Keratinocyte (primary cell): ENCODE results near the gene EHBP1. TPM values are rescaled to one million over a fixed set of nuclear protein-coding genes. Genes with fewer than 3 reads are reported as not detected.
A peak's percentile ranks its signal among the peaks of the same experiment; 100 is the strongest.

Experiments
- DNase-seq: peaks from one replicate; pipeline ENCODE4 v3.0.0-alpha.2; 2011; ENCODE audit warnings: low read depth, missing footprints, low spot score
- FAIRE-seq: peaks from 2 replicates; lab custom pipeline; 2011; peaks lifted over from hg19 to GRCh38; lab: Jason Lieb, UNC
- H2AFZ ChIP-seq: 2 replicates; pipeline ENCODE4 v1.6.0; 2012; ENCODE audit warnings: low read length, control low read depth, inconsistent platforms; ENCODE audit not compliant: control insufficient read depth
- H3K27ac ChIP-seq: 2 replicates; pipeline ENCODE4 v1.5.1; 2011; ENCODE audit warnings: low read length; ENCODE audit not compliant: control insufficient read depth, insufficient read depth
- H3K27me3 ChIP-seq: 3 replicates; pipeline ENCODE4 v1.6.0; 2011; ENCODE audit warnings: low read length; ENCODE audit not compliant: control insufficient read depth, insufficient read depth; ENCODE audit errors: extremely low read depth
- H3K36me3 ChIP-seq, 2 experiments: 2 replicates in 1 of 2; 3 replicates in 1 of 2; pipeline ENCODE4 v1.5.1; 2011; ENCODE audit warnings: low read length in 2 of 2, mild to moderate bottlenecking in 1 of 2; ENCODE audit not compliant: control insufficient read depth in 2 of 2, insufficient read depth in 2 of 2; ENCODE audit errors: extremely low read depth in 1 of 2
- H3K4me1 ChIP-seq: 3 replicates; pipeline ENCODE4 v1.5.1; 2011; ENCODE audit warnings: low read length; ENCODE audit not compliant: control insufficient read depth, insufficient read depth; ENCODE audit errors: extremely low read depth
- H3K4me2 ChIP-seq: 3 replicates; pipeline ENCODE4 v1.6.0; 2011; ENCODE audit warnings: low read depth, low read length; ENCODE audit not compliant: control insufficient read depth, insufficient read depth; ENCODE audit errors: extremely low read depth
- H3K4me3 ChIP-seq, 3 experiments: fragments of 200-600 bp in 1 of 3; sonication (generic) in 1 of 3; 2 replicates in 2 of 3; 3 replicates in 1 of 3; pipeline ENCODE4 v1.5.1; 2011 to 2016; ENCODE audit warnings: low read length in 3 of 3, mild to moderate bottlenecking in 3 of 3, control low read depth in 2 of 3, inconsistent platforms in 1 of 3, low read depth in 1 of 3, mixed read lengths in 1 of 3, mixed run types in 1 of 3, moderate library complexity in 1 of 3; ENCODE audit not compliant: control insufficient read depth in 2 of 3, insufficient read depth in 2 of 3; ENCODE audit errors: extremely low read depth in 1 of 3
- H3K79me2 ChIP-seq: 2 replicates; pipeline ENCODE4 v1.6.0; 2012; ENCODE audit warnings: low read length; ENCODE audit not compliant: control insufficient read depth, insufficient read depth
- H3K9ac ChIP-seq: 3 replicates; pipeline ENCODE4 v1.6.0; 2011; ENCODE audit warnings: low read length; ENCODE audit not compliant: control insufficient read depth, insufficient read depth; ENCODE audit errors: extremely low read depth
- H3K9me1 ChIP-seq: 3 replicates; pipeline ENCODE4 v1.6.0; 2011; ENCODE audit warnings: low read length; ENCODE audit not compliant: control insufficient read depth, insufficient read depth; ENCODE audit errors: extremely low read depth
- H3K9me3 ChIP-seq: 2 replicates; pipeline ENCODE4 v1.5.1; 2012; ENCODE audit warnings: low read depth, low read length; ENCODE audit not compliant: control insufficient read depth
- H4K20me1 ChIP-seq: 3 replicates; pipeline ENCODE4 v1.6.0; 2011; ENCODE audit warnings: low read length; ENCODE audit not compliant: control insufficient read depth, insufficient read depth; ENCODE audit errors: extremely low read depth
- CTCF ChIP-seq, 3 experiments: IDR thresholded peaks in 1 of 3; conservative IDR thresholded peaks in 1 of 3; optimal IDR thresholded peaks in 1 of 3; 2 replicates in 2 of 3; 3 replicates in 1 of 3; pipeline versions ENCODE3 to v1.5.1; 2011; ENCODE audit warnings: low read length in 3 of 3, mild to moderate bottlenecking in 3 of 3, moderate library complexity in 2 of 3, control low read depth in 1 of 3, inconsistent platforms in 1 of 3; ENCODE audit not compliant: insufficient read depth in 2 of 3; ENCODE audit errors: extremely low read depth in 1 of 3
- EZH2 ChIP-seq: IDR thresholded peaks from one replicate; pipeline ENCODE4 v1.6.1; 2012; ENCODE audit warnings: inconsistent platforms, mild to moderate bottlenecking, low read length, moderate library complexity
- dilution Hi-C: fragments of 300-500 bp; cut with MboI; formaldehyde crosslinking; loops from one replicate; pipeline ENCODE4 v1.7.0; 2020; ENCODE audit warnings: low sequenced_read_pairs; ENCODE audit not compliant: extremely low pct_ligation_motif_present
- polyA plus RNA-seq, 5 experiments: library from polyadenylated mRNA; depleted of rRNA in 3 of 5; stranded (reverse) in 3 of 5; stranded (forward) in 1 of 5; unstranded in 1 of 5; fragments of >200 nt; gene quantifications; 1 replicate in 1 of 5; 2 replicates in 3 of 5; 3 replicates in 1 of 5; pipeline versions ENCODE4 v1.2.1 to v1.2.3, GENCODE V29; 2011 to 2012; ENCODE audit warnings: missing spikeins in 2 of 5, low read depth in 1 of 5, low replicate concordance in 1 of 5

Gene EHBP1
- polyA plus RNA-seq, 1 donor (not counting 4 experiments of a cell fraction or from before 2014, with no cell fraction given) = 59.0 TPM

GRCh38 chr2:62660582-62661262 lies 44.8 kb upstream of the EHBP1 start:
- peak overlapping the region; percentile 74 for H3K27ac ChIP-seq
- no peaks in the 10 kb centered on the region for H3K9me3 ChIP-seq
- no peaks in the 10 kb centered on the region for H3K27me3 ChIP-seq
- peak; percentile 92 for FAIRE-seq
- H3K4me1 ChIP-seq = peaks cover 47% of the 10 kb centered on the region
- H3K4me3 ChIP-seq = peak overlapping the region in 2 of 3 experiments; percentile 43 to 61
- no peaks in the 10 kb centered on the region for H3K9me1 ChIP-seq
- H2AFZ ChIP-seq = peak overlapping the region; percentile 95
- dilution Hi-C loops = no loop called here
- H3K9ac ChIP-seq = peak overlapping the region; percentile 47
- peak; percentile 68 for DNase-seq
- H3K36me3 ChIP-seq = no peaks in the 10 kb centered on the region
- peak overlapping the region; percentile 93 for H3K4me2 ChIP-seq
- H4K20me1 ChIP-seq = no peaks in the 10 kb centered on the region
- H3K79me2 ChIP-seq = no peaks in the 10 kb centered on the region
- TF ChIP-seq EZH2 (no peak), CTCF (optimal IDR thresholded peaks at IDR 0.05 in 1 of 3, IDR thresholded peaks at IDR 0.05 in 1 of 3, conservative IDR thresholded peaks at IDR 0.05 in 1 of 3; ENCODE audit: extremely low read depth in 1 of 3, insufficient read depth in 2 of 3, low read length in 3 of 3) (no peak)

- no peak for TF ChIP-seq EZH2
- no peak for TF ChIP-seq CTCF (optimal IDR thresholded peaks at IDR 0.05 in 1 of 3, IDR thresholded peaks at IDR 0.05 in 1 of 3, conservative IDR thresholded peaks at IDR 0.05 in 1 of 3; ENCODE audit: extremely low read depth in 1 of 3, insufficient read depth in 2 of 3, low read length in 3 of 3)
- Histone ChIP-seq H3K36me3 (no peaks in the 10 kb centered on the region), H3K9ac (no peak overlapping the region), H3K4me3 (peak overlapping the region in 1 of 3 experiments; percentile 25), H3K4me2 (peak overlapping the region; percentile 93), H3K27me3 (no peaks in the 10 kb centered on the region), H2AFZ (peak overlapping the region; percentile 72), H3K9me1 (no peaks in the 10 kb centered on the region), H3K4me1 (peaks cover 48% of the 10 kb centered on the region), H3K27ac (peak overlapping the region; percentile 74), H3K9me3 (no peaks in the 10 kb centered on the region), H4K20me1 (no peaks in the 10 kb centered on the region), H3K79me2 (no peaks in the 10 kb centered on the region)
- FAIRE-seq (peak; percentile 20), DNase-seq (no peak)
- dilution Hi-C loops = no loop called here
These were observed 44.3 kb upstream of the EHBP1 start for GRCh38 chr2:62661263-62661635.
